Effector memory CD8-positive, alpha-beta T cell (primary cell): ENCODE measurements around the gene MSI2.

Source experiments
- ATAC-seq: fragments of 150-1000 bp; cut with Tn5 transposase; replicated peaks from 2 replicates; pipeline ENCODE4 v1.10.0; 2021; ENCODE audit warnings: mild to moderate bottlenecking, moderate library complexity
- DNase-seq, 3 experiments: peaks; one replicate each; pipeline ENCODE4 v3.0.0; 2021
- H3K27ac Mint-ChIP-seq, 2 donors: one replicate each; pipeline ENCODE4 v1.8.0; 2022; ENCODE audit warnings: mild to moderate bottlenecking in 2 of 2, mixed read lengths in 2 of 2, moderate library complexity in 2 of 2
- H3K27me3 Mint-ChIP-seq, 2 donors: one replicate each; pipeline ENCODE4 v1.8.0; 2022; ENCODE audit warnings: mixed read lengths in 2 of 2
- H3K36me3 Mint-ChIP-seq: one replicate; pipeline ENCODE4 v1.8.0; 2022; ENCODE audit warnings: mild to moderate bottlenecking, moderate library complexity, mixed read lengths; ENCODE audit not compliant: insufficient read depth
- H3K4me1 Mint-ChIP-seq, 2 donors: one replicate each; pipeline ENCODE4 v1.8.0; 2022; ENCODE audit warnings: low read depth in 2 of 2, mixed read lengths in 2 of 2
- H3K4me3 Mint-ChIP-seq, 2 donors: one replicate each; pipeline ENCODE4 v1.8.0; 2022; ENCODE audit warnings: mild to moderate bottlenecking in 2 of 2, mixed read lengths in 2 of 2, moderate library complexity in 2 of 2
- H3K9me3 Mint-ChIP-seq, 2 donors: one replicate each; pipeline ENCODE4 v1.8.0; 2022; ENCODE audit warnings: mixed read lengths in 2 of 2

Gene MSI2

GRCh38 chr17:57327176-57327970, 71.0 kb downstream of the MSI2 start:
- peak overlapping the region in 1 of 2 donors; percentile 23 for H3K27ac Mint-ChIP-seq
- no peaks in the 10 kb centered on the region for H3K27me3 Mint-ChIP-seq
- peaks cover 3% of the 10 kb centered on the region for H3K36me3 Mint-ChIP-seq
- DNase-seq, result no peak
- peaks cover 19 to 26% of the 10 kb centered on the region in 2 donors for H3K4me1 Mint-ChIP-seq
- no peak for ATAC-seq
- H3K9me3 Mint-ChIP-seq, result no peaks in the 10 kb centered on the region
- no peak overlapping the region for H3K4me3 Mint-ChIP-seq

- ATAC-seq, result no peak
- DNase-seq, result no peak
Observed at GRCh38 chr17:57328109-57328882, 72.0 kb downstream of the MSI2 start.

DNA sequence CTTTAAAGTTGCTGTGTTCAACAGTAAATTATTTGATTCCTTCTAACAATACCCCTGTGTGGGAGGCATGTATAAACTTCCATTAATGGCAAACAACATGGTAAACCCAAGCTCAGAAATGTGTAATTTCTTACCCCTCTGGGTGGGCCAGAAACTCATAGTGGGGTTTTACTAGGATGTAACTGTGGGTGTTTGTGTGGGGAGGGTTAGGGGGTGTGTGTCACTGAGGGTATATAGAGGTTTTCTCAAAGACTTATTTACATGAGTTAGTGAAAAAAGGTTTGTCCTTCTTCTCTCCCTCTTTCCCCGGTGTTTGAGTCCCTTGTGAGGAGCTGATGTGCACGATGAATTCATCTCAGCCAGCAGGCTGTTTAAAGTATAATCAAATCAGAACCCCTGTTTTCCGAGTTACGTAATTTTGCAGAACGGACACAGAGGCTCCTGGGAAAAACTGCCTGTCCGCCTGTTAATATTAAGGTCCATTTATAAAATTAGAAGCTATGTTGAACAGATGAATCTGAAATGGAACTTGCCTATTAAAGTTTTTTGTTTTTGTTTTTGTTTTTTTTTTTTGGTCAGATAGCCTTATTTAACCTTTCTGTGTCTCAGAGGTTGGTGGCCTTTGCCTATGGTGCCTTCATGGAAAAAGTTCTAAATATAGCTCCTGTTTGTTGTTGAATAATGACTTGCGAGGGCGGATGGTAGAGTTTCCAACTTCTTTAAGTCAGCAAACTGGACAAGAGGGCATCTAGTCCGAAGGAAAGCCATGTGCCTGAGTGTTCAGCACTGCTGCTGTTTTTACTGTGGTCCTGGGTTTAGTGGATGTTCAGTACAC, 73.3 kb downstream of the MSI2 start:
- no peaks in the 10 kb centered on the region for H3K27me3 Mint-ChIP-seq
- peaks cover 19 to 26% of the 10 kb centered on the region in 2 donors for H3K4me1 Mint-ChIP-seq
- no peak overlapping the region for H3K27ac Mint-ChIP-seq
- no peak for ATAC-seq
- DNase-seq, result no peak
- H3K9me3 Mint-ChIP-seq, result no peaks in the 10 kb centered on the region
- H3K36me3 Mint-ChIP-seq, result peaks cover 2% of the 10 kb centered on the region
- H3K4me3 Mint-ChIP-seq, result no peak overlapping the region

More at GRCh38 chr17:57328109-57328882, 72.0 kb downstream of the MSI2 start:
- no peak overlapping the region for H3K4me3 Mint-ChIP-seq
- no peaks in the 10 kb centered on the region for H3K9me3 Mint-ChIP-seq
- H3K27me3 Mint-ChIP-seq, result no peaks in the 10 kb centered on the region
- peaks cover 20 to 26% of the 10 kb centered on the region in 2 donors for H3K4me1 Mint-ChIP-seq
- peaks cover 3% of the 10 kb centered on the region for H3K36me3 Mint-ChIP-seq
- peak overlapping the region in 1 of 2 donors; percentile 2 for H3K27ac Mint-ChIP-seq

GRCh38 chr17:57330587-57330986, 74.3 kb downstream of the MSI2 start:
- H3K4me1 Mint-ChIP-seq, result peaks cover 21 to 29% of the 10 kb centered on the region in 2 donors

GRCh38 chr17:57331423-57331822, 75.1 kb downstream of the MSI2 start:
- no peak for DNase-seq
- Mint-ChIP-seq H3K4me3 (no peak overlapping the region), H3K36me3 (no peaks in the 10 kb centered on the region), H3K9me3 (no peaks in the 10 kb centered on the region), H3K4me1 (peaks cover 28 to 31% of the 10 kb centered on the region in 2 donors), H3K27ac (no peak overlapping the region), H3K27me3 (no peaks in the 10 kb centered on the region)
- ATAC-seq, result no peak

More at GRCh38 chr17:57330587-57330986, 74.3 kb downstream of the MSI2 start:
- no peaks in the 10 kb centered on the region for H3K9me3 Mint-ChIP-seq
- no peak for DNase-seq
- H3K36me3 Mint-ChIP-seq, result no peaks in the 10 kb centered on the region
- no peak for ATAC-seq
- H3K4me3 Mint-ChIP-seq, result no peak overlapping the region
- H3K27ac Mint-ChIP-seq, result no peak overlapping the region
- no peaks in the 10 kb centered on the region for H3K27me3 Mint-ChIP-seq

DNA sequence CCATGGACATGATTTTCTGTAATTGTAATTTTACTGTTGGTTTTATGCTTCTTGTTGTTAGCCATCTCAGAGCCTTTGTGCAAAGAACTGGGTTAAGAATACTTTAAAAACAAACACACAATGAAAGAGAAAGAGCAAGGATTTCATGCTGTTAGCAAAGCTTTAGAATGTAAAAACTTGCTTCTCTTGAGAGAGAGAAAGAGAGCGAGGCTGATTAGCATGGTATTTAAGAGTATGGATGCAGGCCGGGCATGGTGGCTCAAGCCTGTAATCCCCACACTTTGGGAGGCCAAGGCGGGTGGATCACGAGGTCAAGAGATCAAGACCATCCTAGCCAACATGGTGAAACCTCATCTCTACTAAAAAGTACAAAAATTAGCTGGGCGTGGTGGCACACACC, 76.2 kb downstream of the MSI2 start:
- no peaks in the 10 kb centered on the region for H3K9me3 Mint-ChIP-seq
- no peaks in the 10 kb centered on the region for H3K36me3 Mint-ChIP-seq
- peaks cover 25 to 30% of the 10 kb centered on the region in 2 donors for H3K4me1 Mint-ChIP-seq
- DNase-seq, result no peak
- no peak overlapping the region for H3K27ac Mint-ChIP-seq
- ATAC-seq, result no peak
- no peaks in the 10 kb centered on the region for H3K27me3 Mint-ChIP-seq
- H3K4me3 Mint-ChIP-seq, result no peak overlapping the region

DNA sequence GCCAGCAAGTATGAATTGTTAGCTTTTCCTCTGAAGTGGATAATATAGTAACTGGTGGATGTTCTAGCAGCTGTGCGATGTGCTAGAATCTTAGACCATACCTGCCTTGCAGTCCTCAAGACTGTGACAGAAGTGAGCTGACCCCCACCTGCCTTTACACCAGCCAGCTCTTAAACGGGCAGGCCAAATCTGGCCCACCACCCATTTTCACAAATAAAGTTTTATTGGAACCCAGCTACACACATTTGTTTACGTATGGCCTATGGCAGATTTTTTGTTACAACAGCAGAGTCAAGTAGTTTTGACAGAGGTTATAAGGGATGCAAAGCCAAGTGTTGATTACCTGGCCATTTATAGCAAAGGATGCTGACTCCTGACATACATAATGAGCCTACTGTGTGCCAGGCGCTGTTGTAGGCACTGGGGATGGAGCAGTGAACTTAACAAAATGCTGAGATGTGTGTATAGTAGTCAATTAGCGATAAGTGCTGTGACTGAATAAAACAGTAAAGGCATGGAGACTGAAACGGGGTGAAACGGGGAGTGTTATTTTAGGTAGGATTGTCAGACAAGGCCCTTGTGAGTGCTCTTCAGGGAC, 79.0 kb downstream of the MSI2 start:
- DNase-seq (no peak), ATAC-seq (no peak)
- H3K4me3 Mint-ChIP-seq, result no peak overlapping the region
- H3K9me3 Mint-ChIP-seq, result no peaks in the 10 kb centered on the region
- no peak overlapping the region for H3K27ac Mint-ChIP-seq
- peaks cover 27 to 30% of the 10 kb centered on the region in 2 donors for H3K4me1 Mint-ChIP-seq
- H3K27me3 Mint-ChIP-seq, result no peaks in the 10 kb centered on the region
- H3K36me3 Mint-ChIP-seq, result peaks cover 3% of the 10 kb centered on the region

- no peak for DNase-seq
- H3K9me3 Mint-ChIP-seq, result no peaks in the 10 kb centered on the region
- peaks cover 3% of the 10 kb centered on the region for H3K36me3 Mint-ChIP-seq
- no peak overlapping the region for H3K4me3 Mint-ChIP-seq
- H3K27me3 Mint-ChIP-seq, result no peaks in the 10 kb centered on the region
- ATAC-seq, result no peak
- H3K4me1 Mint-ChIP-seq, result peaks cover 33 to 38% of the 10 kb centered on the region in 2 donors
- H3K27ac Mint-ChIP-seq, result no peak overlapping the region
Observed at GRCh38 chr17:57337390-57337789, 81.1 kb downstream of the MSI2 start.

DNA sequence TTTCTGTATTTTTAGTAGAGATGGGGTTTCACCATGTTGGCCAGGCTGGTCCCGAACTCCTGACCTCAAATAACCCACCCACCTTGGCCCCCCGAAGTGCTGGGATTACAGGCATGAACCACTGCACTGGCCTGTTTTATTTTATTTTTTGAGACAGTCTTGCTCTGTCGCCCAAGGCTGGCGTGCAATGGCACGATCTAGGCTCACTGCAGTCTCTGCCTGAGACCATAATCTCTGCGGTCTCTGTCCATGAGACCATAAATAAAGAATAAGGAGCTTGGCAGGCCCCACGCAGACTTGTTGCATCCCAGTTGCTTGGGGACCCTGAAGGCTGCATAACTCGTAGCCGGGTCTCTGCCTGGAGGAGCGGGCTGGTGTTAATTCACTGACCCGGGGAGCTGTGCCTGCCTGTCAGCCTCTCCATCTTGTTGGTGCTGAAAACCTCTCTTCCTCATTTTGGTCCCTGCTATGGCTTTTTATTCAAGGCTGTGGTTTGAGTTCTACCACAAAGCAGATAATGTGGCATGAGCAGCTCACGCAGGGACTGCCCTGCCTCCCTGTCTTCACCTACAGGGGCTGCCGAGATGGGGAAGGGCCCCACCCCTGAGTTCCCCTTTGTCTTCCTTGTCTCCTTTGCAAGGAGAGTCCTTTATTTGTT, 82.1 kb downstream of the MSI2 start:
- H3K4me1 Mint-ChIP-seq, result peaks cover 32 to 39% of the 10 kb centered on the region in 2 donors

GRCh38 chr17:57340160-57340981, 84.0 kb downstream of the MSI2 start:
- H3K36me3 Mint-ChIP-seq, result peaks cover 3% of the 10 kb centered on the region
- ATAC-seq, result no peak
- no peaks in the 10 kb centered on the region for H3K27me3 Mint-ChIP-seq
- no peak overlapping the region for H3K27ac Mint-ChIP-seq
- H3K4me3 Mint-ChIP-seq, result no peak overlapping the region
- peaks cover 41% of the 10 kb centered on the region in 2 donors for H3K4me1 Mint-ChIP-seq
- DNase-seq, result no peak
- no peaks in the 10 kb centered on the region for H3K9me3 Mint-ChIP-seq

More for the DNA sequence above, 82.1 kb downstream of the MSI2 start:
- Mint-ChIP-seq H3K4me3 (no peak overlapping the region), H3K36me3 (peaks cover 3% of the 10 kb centered on the region), H3K9me3 (no peaks in the 10 kb centered on the region), H3K27me3 (no peaks in the 10 kb centered on the region), H3K27ac (peak overlapping the region in 1 of 2 donors; percentile 69)
- no peak for ATAC-seq
- DNase-seq, result no peak

GRCh38 chr17:57341611-57342540, 85.6 kb downstream of the MSI2 start:
- Mint-ChIP-seq H3K36me3 (peaks cover 3% of the 10 kb centered on the region), H3K4me1 (peaks cover 30 to 31% of the 10 kb centered on the region in 2 donors), H3K27me3 (no peaks in the 10 kb centered on the region), H3K27ac (peak overlapping the region in 1 of 2 donors; percentile 22), H3K4me3 (no peak overlapping the region), H3K9me3 (no peaks in the 10 kb centered on the region)
- ATAC-seq, result no peak
- no peak for DNase-seq
